ENCODE data around the gene PLXDC1.

The PLXDC1 gene

DNA sequence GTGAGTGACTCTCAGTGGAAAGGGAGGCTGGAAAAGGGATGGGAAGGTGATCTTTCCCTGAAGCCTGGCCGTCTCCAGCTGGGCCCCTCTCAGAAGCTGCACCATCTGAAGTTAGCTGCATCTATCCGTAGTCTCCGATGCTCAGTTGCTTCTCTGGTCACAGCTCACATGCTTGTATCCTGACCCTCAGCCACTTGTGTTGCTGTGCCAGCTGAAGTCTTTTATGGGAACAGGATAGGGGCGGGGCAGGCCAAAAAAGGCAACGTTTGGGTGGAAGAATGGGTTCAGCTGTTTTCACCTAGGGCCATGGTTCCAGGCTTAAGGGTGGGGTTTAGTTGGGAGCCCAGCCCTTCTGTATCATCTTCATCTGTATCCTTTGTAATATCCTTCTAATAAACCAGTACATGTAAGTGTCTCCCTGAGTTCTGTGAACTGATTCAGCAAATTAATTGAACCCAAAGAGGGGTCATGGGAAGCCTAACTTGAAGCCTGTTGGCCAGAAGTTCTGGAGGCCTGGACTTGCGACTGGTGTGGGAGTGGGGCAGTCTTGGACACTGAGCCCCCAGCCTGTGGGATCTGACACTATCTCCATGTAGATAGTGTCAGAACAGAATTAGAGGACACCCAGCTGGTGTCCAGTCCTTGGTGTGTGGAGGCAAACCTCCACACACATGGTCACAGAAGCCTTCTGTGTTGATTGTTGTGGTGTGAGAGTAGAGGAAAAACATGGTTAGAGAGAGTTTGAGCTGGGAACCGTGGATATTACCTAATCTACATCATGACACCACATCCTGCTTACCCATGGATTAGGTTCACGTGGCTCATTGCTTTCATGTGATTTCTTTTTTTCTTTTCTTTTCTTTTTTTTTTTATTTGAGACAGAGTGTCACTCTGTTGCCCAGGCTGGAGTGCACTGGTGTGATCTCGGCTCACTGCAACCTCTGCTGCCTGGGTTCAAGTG, 135.0 kb downstream of the PLXDC1 start:
- no peak for DNase-seq (ENCODE audit: low read depth in 2 of 3, low spot score in 2 of 3)

- DNase-seq (ENCODE audit: low read depth in 2 of 3, low spot score in 2 of 3), result no peak
These were observed 135.9 kb downstream of the PLXDC1 start for GRCh38 chr17:39015546-39015935.

- no peak for DNase-seq (ENCODE audit: low read depth in 2 of 3, low spot score in 2 of 3)
These were observed 136.5 kb downstream of the PLXDC1 start for GRCh38 chr17:39014795-39015545.

- no peak for DNase-seq (ENCODE audit: low read depth in 2 of 3, low spot score in 2 of 3)
These were observed 137.2 kb downstream of the PLXDC1 start for GRCh38 chr17:39014044-39014794.

Data from activated CD8-positive, alpha-beta memory T cell treated with anti-CD3 and anti-CD28 coated beads for 48 hours (primary cell).